Cardiac fibroblast (primary cell): ENCODE measurements around the gene RAET1L.
"Not testable (repeated sequence)": the region's sequence is repeated elsewhere in the genome, so short reads cannot be mapped to it uniquely, and the experiment has no call there.

ENCODE experiments used
- DNase-seq, 2 donors: peaks; one replicate each; pipeline versions ENCODE4 v3.0.0 to v3.0.0-alpha.2; 2010; ENCODE audit warnings: low read depth in 2 of 2
- H3K4me3 ChIP-seq, 2 donors: replicated peaks in 1 of 2; 1 replicate in 1 of 2; 2 replicates in 1 of 2; pipeline ENCODE4 v1.5.1; 2011; ENCODE audit warnings: low read depth in 2 of 2, low read length in 2 of 2, mild to moderate bottlenecking in 2 of 2, moderate library complexity in 1 of 2
- TF ChIP-seq, protein P1 (sequence below): IDR thresholded peaks from one replicate; pipeline ENCODE4 v1.5.1; 2011; ENCODE audit warnings: low read depth, mild to moderate bottlenecking, low read length, inconsistent platforms

RAET1L gene

DNA sequence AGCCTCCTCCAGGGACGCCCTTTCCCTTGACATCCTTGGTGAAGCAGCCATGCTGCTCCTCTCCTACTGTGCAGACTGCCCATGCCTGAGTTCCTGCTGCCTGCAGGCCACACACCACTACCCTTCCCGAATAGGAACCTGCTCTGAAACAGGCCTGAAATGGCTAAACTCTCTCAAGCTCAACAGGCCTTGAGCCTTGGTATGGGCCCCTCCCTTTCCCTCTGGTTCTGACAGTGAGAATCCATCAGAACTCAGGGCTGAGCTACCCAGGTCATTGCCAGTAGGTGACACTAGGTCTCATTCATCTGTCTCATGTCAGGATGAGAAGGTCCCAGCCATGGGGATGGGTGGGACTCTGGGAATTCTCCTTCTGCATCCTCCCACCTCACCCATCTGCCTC is 25.7 kb downstream of the RAET1L start:
- no peak for DNase-seq
- TF ChIP-seq, protein P1, sequence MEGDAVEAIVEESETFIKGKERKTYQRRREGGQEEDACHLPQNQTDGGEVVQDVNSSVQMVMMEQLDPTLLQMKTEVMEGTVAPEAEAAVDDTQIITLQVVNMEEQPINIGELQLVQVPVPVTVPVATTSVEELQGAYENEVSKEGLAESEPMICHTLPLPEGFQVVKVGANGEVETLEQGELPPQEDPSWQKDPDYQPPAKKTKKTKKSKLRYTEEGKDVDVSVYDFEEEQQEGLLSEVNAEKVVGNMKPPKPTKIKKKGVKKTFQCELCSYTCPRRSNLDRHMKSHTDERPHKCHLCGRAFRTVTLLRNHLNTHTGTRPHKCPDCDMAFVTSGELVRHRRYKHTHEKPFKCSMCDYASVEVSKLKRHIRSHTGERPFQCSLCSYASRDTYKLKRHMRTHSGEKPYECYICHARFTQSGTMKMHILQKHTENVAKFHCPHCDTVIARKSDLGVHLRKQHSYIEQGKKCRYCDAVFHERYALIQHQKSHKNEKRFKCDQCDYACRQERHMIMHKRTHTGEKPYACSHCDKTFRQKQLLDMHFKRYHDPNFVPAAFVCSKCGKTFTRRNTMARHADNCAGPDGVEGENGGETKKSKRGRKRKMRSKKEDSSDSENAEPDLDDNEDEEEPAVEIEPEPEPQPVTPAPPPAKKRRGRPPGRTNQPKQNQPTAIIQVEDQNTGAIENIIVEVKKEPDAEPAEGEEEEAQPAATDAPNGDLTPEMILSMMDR, result no peak
- H3K4me3 ChIP-seq, result no peak overlapping the region

DNA sequence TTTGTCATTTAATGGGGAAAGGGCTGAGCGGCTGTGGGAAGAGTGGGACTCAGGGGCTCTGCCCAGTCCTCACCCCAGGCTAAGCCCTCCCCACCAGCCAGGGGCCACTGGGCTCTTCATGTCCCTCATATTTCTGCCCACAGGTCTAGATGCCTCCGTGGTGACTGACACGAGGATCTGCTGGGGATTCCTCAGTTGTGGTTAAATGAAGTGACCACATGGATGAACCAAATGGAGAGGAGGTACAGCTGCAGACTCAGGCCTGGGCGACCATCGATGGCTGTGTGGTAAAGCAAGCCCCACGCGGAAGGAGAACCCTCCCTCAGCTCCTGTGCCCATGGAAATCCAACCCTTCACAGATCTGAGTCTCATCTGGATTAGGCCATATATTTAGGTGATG is 29.4 kb downstream of the RAET1L start:
- TF ChIP-seq, protein P1, result no peak
- H3K4me3 ChIP-seq, result no peak overlapping the region
- DNase-seq, result no peak

DNA sequence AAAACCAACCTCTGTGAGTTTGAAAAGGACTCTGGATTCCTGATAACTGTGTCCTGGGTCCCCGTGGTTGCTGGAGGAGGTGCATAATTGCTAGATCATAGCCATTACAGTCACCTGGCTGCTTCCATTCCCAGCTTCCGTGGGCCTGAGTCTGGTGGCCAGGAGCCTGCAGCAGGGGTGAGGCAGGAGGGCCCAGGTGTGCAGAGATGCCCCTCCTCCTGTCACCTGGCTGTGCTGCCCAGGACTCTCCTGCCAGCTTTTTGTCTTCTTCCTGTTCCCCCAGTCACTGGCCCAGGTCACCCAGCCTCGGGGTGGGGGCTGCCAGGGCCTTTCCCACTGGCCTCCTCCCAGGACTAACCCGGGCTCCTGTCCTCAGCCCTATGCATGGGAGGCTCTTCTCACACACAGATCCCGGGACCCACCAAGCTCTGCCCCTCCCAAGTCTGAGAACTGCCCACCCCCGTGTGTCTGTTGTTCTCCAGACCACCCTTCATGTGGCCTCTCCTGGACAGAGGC is 30.0 kb downstream of the RAET1L start:
- TF ChIP-seq, protein P1, result no peak
- H3K4me3 ChIP-seq, result no peak overlapping the region
- DNase-seq, result no peak

DNA sequence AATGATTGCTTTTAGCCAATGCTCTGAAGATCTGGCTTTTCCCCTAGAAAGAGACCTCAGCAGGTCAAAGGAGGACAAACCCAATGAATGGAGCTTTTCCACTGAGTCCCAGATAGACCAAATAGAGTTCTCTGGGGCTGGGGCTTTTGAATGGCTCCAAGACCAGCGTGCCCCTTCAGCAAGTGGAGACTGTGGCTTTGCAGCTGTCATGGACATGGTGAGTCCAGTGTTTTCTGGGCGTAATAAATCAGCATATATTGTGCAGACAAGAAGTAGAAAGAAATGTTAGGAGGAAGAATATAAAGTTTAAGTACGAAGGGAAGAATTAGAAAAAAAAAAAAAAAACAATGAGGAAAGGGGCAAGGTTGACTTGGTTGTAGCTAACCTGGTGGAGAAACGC is 33.5 kb downstream of the RAET1L start:
- no peak for DNase-seq
- TF ChIP-seq, protein P1, result no peak
- no peak overlapping the region for H3K4me3 ChIP-seq

DNA sequence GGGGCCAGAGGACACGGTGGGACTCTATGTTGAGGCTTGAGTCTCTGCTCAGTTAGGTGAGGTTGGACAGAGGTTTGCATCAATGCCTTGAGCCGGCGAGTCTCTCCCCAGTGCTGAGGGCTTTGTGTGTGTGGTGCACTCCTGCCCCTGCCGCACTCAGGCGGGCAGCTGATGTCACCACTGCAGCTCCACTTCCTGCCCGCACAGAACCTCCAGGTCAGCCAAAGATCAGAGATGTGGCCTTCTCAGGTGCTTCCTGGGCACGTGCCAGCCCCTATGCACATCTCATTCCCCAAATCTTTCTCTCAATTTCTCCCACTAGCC is 33.9 kb downstream of the RAET1L start:
- not testable (repeated sequence) for H3K4me3 ChIP-seq, DNase-seq

DNA sequence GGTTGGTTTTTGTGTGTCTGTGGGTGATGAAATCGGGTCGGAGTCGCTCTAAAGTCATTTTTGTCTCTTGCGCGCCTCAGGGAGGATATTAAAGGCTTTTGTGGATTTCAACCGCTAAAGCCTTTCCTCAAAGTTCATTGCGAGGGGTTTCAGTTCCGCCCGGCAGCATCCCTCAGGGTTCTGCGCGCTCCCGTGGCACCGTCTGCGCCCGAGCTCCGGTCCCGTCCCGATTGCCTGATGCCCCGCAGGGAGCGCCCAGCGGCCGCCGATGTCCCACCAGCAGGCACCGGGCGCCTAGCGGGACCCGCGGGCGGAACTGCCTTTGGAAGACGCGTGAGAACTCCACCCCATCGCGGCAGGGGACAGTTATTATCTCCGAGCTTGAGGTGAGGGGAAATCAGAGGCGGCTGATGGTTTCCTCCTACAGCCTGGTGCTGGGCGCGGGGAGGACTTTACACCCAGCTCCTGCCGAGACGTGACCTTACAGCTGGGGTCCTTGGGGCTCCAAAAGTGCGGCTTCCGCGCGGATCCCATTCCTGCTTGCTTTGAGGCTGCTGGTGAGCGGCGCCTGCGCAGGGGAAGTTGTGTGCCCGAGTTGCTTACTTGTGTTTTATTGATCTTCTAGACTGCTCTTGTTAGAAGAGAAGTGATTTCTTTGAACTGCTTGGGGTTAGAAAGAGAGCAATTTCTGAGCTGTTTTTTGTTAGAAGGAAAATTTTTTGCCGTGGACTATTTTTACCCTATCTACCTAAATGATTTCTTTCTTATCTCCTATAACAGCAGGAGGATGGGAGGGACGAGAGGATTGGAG is 34.5 kb downstream of the RAET1L start:
- DNase-seq, result no peak
- TF ChIP-seq, protein P1, result no peak
- peak overlapping the region; percentile 13 to 14 for H3K4me3 ChIP-seq

DNA sequence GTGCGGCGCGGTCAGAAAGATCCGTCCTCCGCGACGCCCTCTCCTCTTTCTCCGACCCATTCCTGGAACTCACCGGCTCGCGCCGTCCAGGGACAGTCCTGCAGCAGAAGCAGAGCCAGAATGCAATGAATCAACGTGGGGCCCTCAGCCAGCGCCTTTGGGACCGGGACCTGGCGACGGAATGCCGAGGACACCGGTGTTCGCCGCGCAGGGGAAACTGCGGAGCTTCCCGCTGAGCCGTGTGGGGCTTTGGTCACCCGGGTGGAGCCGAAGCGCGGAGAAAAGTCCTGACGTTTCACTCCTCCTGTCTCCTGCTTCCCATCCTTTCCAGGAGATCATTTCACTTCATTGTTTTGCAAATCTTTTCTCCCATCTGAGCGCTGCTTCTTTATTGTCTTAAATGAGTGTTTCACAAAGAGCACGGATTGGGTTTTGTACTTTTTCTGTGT is 35.1 kb downstream of the RAET1L start:
- TF ChIP-seq, protein P1, result no peak
- DNase-seq, result no peak
- H3K4me3 ChIP-seq, result no peak overlapping the region
